SK-N-SH (cell line): Measurements from ENCODE around the gene ATM. TPM values are rescaled to one million over a fixed set of nuclear protein-coding genes. Genes with fewer than 3 reads are reported as not detected.

ENCODE experiments used
- CTCF ChIA-PET: fragments of 300-600, 350-600 bp; formaldehyde crosslinking; extraction: SDS; loops from one replicate; lab custom pipeline; 2021; lab: Yijun Ruan, JAX
- POLR2A ChIA-PET: fragments of 350-600 bp; sonication (Branson Sonifier 250); formaldehyde crosslinking; extraction: SDS; loops from one replicate; lab custom pipeline; 2020; ENCODE audit warnings: antibody characterized with exemption, inconsistent platforms; lab: Yijun Ruan, JAX
- DNase-seq: peaks from one replicate; pipeline ENCODE4 v3.0.0; 2012
- H2AFZ ChIP-seq: fragments of 200-600 bp; sonication (generic); 2 replicates; pipeline ENCODE4 v1.8.1; 2016; ENCODE audit warnings: antibody characterized with exemption, mild to moderate bottlenecking, low read depth
- H3F3A ChIP-seq: fragments of 200-600 bp; sonication (generic); replicated peaks from 2 replicates; pipeline ENCODE3; 2016; ENCODE audit warnings: antibody characterized with exemption, mild to moderate bottlenecking; ENCODE audit not compliant: insufficient read depth
- H3K27ac ChIP-seq, 2 experiments: fragments of 200-500 bp in 1 of 2; fragments of 200-600 bp in 1 of 2; sonication (Bioruptor generic) in 1 of 2; sonication (generic), shearing (Covaris generic) in 1 of 2; 2 replicates each; pipeline versions ENCODE4 v1.5.1 to v1.6.1; 2014 to 2016; ENCODE audit warnings: low read depth in 2 of 2, inconsistent platforms in 1 of 2, low read length in 1 of 2, mild to moderate bottlenecking in 1 of 2, mixed read lengths in 1 of 2
- H3K27me3 ChIP-seq: fragments of 200-600 bp; sonication (generic), shearing (Covaris generic); 2 replicates; pipeline ENCODE4 v1.6.1; 2016; ENCODE audit warnings: mixed run types; ENCODE audit not compliant: insufficient read depth
- H3K36me3 ChIP-seq, 2 experiments: fragments of 200-500 bp in 1 of 2; fragments of 200-600 bp in 1 of 2; sonication (Bioruptor generic) in 1 of 2; sonication (generic) in 1 of 2; replicated peaks in 1 of 2; 2 replicates each; pipeline versions ENCODE3 to v1.5.1; 2014 to 2016; ENCODE audit warnings: low read length in 1 of 2, mild to moderate bottlenecking in 1 of 2; ENCODE audit not compliant: insufficient read depth in 2 of 2, control insufficient read depth in 1 of 2
- H3K4me1 ChIP-seq, 2 experiments: fragments of 200-500 bp in 1 of 2; fragments of 200-600 bp in 1 of 2; sonication (Bioruptor generic) in 1 of 2; sonication (generic), shearing (Covaris generic) in 1 of 2; 2 replicates each; pipeline versions ENCODE4 v1.5.1 to v1.6.1; 2014 to 2016; ENCODE audit warnings: low read depth in 1 of 2, low read length in 1 of 2, mixed run types in 1 of 2; ENCODE audit not compliant: insufficient read depth in 2 of 2, control insufficient read depth in 1 of 2
- H3K4me2 ChIP-seq: fragments of 200-600 bp; sonication (generic), shearing (Covaris generic); 2 replicates; pipeline ENCODE4 v1.6.1; 2017; ENCODE audit warnings: mixed run types
- H3K4me3 ChIP-seq, 2 experiments: fragments of 200-500 bp in 1 of 2; fragments of 200-600 bp in 1 of 2; sonication (Bioruptor generic) in 1 of 2; sonication (generic), shearing (Covaris generic) in 1 of 2; 2 replicates each; pipeline versions ENCODE4 v1.5.1 to v1.8.1; 2014 to 2016; ENCODE audit warnings: low read depth in 2 of 2, inconsistent platforms in 1 of 2, low read length in 1 of 2, mild to moderate bottlenecking in 1 of 2, mixed read lengths in 1 of 2, moderate library complexity in 1 of 2
- H3K79me2 ChIP-seq: fragments of 200-600 bp; sonication (generic); 2 replicates; pipeline ENCODE4 v1.8.1; 2017; ENCODE audit warnings: mild to moderate bottlenecking; ENCODE audit not compliant: insufficient read depth
- H3K9ac ChIP-seq: fragments of 200-600 bp; sonication (generic); 2 replicates; pipeline ENCODE4 v1.6.1; 2017; ENCODE audit warnings: mixed run types
- H3K9me2 ChIP-seq: fragments of 200-600 bp; sonication (generic); 2 replicates; pipeline ENCODE4 v1.6.1; 2017; ENCODE audit warnings: mixed run types
- H3K9me3 ChIP-seq: fragments of 200-600 bp; sonication (generic); 2 replicates; pipeline ENCODE4 v1.6.1; 2017; ENCODE audit warnings: mixed run types, mild to moderate bottlenecking, moderate library complexity
- H4K20me1 ChIP-seq: fragments of 200-600 bp; sonication (generic); 2 replicates; pipeline ENCODE4 v1.6.1; 2017; ENCODE audit warnings: mild to moderate bottlenecking, mixed run types; ENCODE audit not compliant: insufficient read depth
- CHD2 ChIP-seq: fragments of 150-350 bp; IDR thresholded peaks from 2 replicates; pipeline ENCODE4 v1.6.1; 2018; ENCODE audit warnings: low read length; ENCODE audit not compliant: partially characterized antibody
- ELF1 ChIP-seq: IDR thresholded peaks from 2 replicates; pipeline ENCODE4 v1.4.0; 2012
- EZH2phosphoT487 ChIP-seq: fragments of 200-600 bp; sonication (generic); IDR thresholded peaks from 2 replicates; pipeline ENCODE4 v1.6.1; 2017; ENCODE audit warnings: low read depth, mixed run types, mild to moderate bottlenecking, antibody characterized with exemption, moderate library complexity, borderline replicate concordance
- FOXJ3 ChIP-seq: sonication (generic); formaldehyde crosslinking; IDR thresholded peaks from 2 replicates; pipeline ENCODE4 v1.5.1; 2020; ENCODE audit warnings: mild to moderate bottlenecking, missing genetic modification reagents
- FOXM1 ChIP-seq: IDR thresholded peaks from 2 replicates; pipeline ENCODE4 v1.4.0; 2012; ENCODE audit warnings: low read depth, mild to moderate bottlenecking
- GABPA ChIP-seq: IDR thresholded peaks from 2 replicates; pipeline ENCODE4 v1.4.0; 2012; ENCODE audit warnings: low read depth, mild to moderate bottlenecking
- IRF3 ChIP-seq: fragments of 150-350 bp; IDR thresholded peaks from 2 replicates; pipeline ENCODE4 v1.6.1; 2016; ENCODE audit warnings: mild to moderate bottlenecking, low read depth, low read length
- MAX ChIP-seq: IDR thresholded peaks from 2 replicates; pipeline ENCODE4 v1.4.0; 2012; ENCODE audit warnings: low read depth
- NRF1 ChIP-seq: IDR thresholded peaks from 2 replicates; pipeline ENCODE4 v1.6.1; 2012; ENCODE audit warnings: low read depth, mild to moderate bottlenecking, low read length
- RCOR1 ChIP-seq: fragments of 150-350 bp; IDR thresholded peaks from 2 replicates; pipeline ENCODE4 v1.6.1; 2017; ENCODE audit warnings: antibody characterized with exemption, low read length
- REST ChIP-seq: IDR thresholded peaks from 2 replicates; pipeline ENCODE4 v1.6.1; 2012; ENCODE audit warnings: mild to moderate bottlenecking, low read depth, low read length, moderate library complexity
- RFX5 ChIP-seq: IDR thresholded peaks from 2 replicates; pipeline ENCODE4 v1.6.1; 2012; ENCODE audit warnings: mild to moderate bottlenecking, improper control_type of control experiment, low read length
- RXRA ChIP-seq: IDR thresholded peaks from 2 replicates; pipeline ENCODE4 v1.4.0; 2012; ENCODE audit warnings: low read depth, mild to moderate bottlenecking, borderline replicate concordance
- SIN3A ChIP-seq: IDR thresholded peaks from 2 replicates; pipeline ENCODE4 v1.6.1; 2012; ENCODE audit warnings: low read depth, mild to moderate bottlenecking, low read length, moderate library complexity, borderline replicate concordance
- YY1 ChIP-seq: IDR thresholded peaks from 2 replicates; pipeline ENCODE4 v1.4.0; 2012; ENCODE audit warnings: low read depth, mild to moderate bottlenecking
- WGBS: methylation state at CpG from one replicate; pipeline ENCODE4 v1.1.6; 2017; ENCODE audit warnings: low lambda C conversion rate; 5-methylcytosine and 5-hydroxymethylcytosine counted together
- polyA plus RNA-seq, 3 experiments: library from polyadenylated mRNA; depleted of rRNA; stranded (reverse); fragments of >200 nt; gene quantifications; 2 replicates each; pipeline ENCODE4 v1.2.3, GENCODE V29; 2012
- TF ChIP-seq, protein P1 (sequence below): IDR thresholded peaks from 2 replicates; pipeline ENCODE4; 2012

ATM gene
- polyA plus RNA-seq, 1 of the 3 experiments (the other 2 are of a cell fraction) = 14.1 TPM

DNA sequence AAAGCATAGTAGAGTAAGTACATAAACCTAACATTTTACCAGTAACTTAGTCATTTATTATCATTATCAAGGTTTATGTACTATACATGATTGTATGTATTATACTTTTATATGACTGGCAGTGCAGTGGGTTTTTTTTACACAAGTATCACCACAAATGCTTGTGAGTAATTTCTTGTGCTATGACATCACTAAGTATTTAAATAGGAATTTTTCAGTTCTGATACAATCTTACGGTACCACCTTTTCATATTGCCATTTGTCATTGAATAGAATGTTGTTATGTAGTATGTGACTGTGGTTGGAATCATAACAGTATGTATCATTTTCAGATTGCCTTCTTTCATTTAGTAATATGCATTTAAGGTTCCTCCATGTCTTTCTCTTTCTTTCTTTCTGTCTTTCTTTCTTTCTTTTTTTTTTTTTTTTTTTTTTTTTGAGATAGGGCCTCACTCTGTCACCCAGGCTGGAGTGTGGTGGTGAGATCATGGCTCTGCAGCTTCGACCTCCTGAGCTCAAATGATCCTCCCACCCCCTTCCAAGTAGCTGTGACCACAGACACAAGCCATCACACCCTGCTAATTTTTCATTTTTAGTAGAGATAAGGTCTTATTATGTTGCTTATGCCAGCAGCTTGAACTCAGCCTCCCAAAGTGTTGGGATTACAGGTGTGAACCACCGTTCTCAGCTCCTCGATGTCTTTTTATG lies 18.6 kb downstream of the ATM start:
- ChIA-PET POLR2A (no interaction called here), CTCF (interaction anchor here (0.8 kb wide), 1 partner anchor 19 kb away, joined by 5 read pairs; the partner anchor contains the start of genes ATM and NPAT)
- TF ChIP-seq FOXM1 (no peak), EZH2phosphoT487 (no peak), SIN3A (no peak), RXRA (no peak), FOXJ3 (CRISPR knock-in tag) (no peak), REST (no peak)
- TF ChIP-seq, protein P1, sequence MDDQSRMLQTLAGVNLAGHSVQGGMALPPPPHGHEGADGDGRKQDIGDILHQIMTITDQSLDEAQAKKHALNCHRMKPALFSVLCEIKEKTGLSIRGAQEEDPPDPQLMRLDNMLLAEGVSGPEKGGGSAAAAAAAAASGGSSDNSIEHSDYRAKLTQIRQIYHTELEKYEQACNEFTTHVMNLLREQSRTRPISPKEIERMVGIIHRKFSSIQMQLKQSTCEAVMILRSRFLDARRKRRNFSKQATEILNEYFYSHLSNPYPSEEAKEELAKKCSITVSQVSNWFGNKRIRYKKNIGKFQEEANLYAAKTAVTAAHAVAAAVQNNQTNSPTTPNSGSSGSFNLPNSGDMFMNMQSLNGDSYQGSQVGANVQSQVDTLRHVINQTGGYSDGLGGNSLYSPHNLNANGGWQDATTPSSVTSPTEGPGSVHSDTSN = no peak
- Histone ChIP-seq H3K36me3 (peaks cover 46 to 51% of the 10 kb centered on the region in 2 experiments), H3K9me2 (no peaks in the 10 kb centered on the region), H4K20me1 (no peaks in the 10 kb centered on the region), H3K9me3 (no peaks in the 10 kb centered on the region), H3K4me1 (no peaks in the 10 kb centered on the region), H3F3A (no peaks in the 10 kb centered on the region), H3K4me2 (no peak overlapping the region), H3K79me2 (no peaks in the 10 kb centered on the region), H3K4me3 (no peak overlapping the region), H2AFZ (no peak overlapping the region), H3K27me3 (no peaks in the 10 kb centered on the region), H3K27ac (no peak overlapping the region), H3K9ac (no peak overlapping the region)
- DNase-seq = no peak
- WGBS = 97% methylated on average over 4 of the region's 4 CpGs

DNA sequence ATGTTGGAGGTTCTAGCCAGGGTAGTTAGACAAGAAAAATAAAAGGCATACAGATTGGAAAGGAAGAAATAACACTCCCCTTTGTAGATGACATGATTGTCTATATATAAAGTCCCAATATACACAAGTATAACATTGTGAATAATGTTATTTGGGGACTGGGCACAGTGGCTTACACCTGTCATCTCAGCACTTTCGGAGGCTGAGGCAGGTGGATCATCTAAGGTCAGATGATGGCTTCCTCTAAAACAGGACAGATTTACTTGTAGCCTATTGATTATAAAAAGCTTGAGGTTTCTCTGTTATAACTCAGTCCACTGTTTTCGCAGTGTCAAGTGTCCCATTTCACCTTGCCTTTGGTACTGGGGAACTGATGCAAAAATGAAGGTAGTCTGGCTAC lies 19.6 kb downstream of the ATM start:
- Histone ChIP-seq H3K4me3 (no peak overlapping the region), H3K4me2 (no peak overlapping the region), H2AFZ (no peak overlapping the region), H3K9me3 (no peaks in the 10 kb centered on the region), H3K9ac (no peak overlapping the region), H3K79me2 (no peaks in the 10 kb centered on the region), H3K4me1 (no peaks in the 10 kb centered on the region), H4K20me1 (no peaks in the 10 kb centered on the region), H3K36me3 (peaks cover 45 to 48% of the 10 kb centered on the region in 2 experiments), H3F3A (no peaks in the 10 kb centered on the region), H3K27ac (no peak overlapping the region), H3K27me3 (no peaks in the 10 kb centered on the region), H3K9me2 (no peaks in the 10 kb centered on the region)
- no peak for DNase-seq
- ChIA-PET CTCF (no interaction called here), POLR2A (no interaction called here)
- 95% methylated on average over 2 of the region's 2 CpGs for WGBS
- no peak for TF ChIP-seq RCOR1
- no peak for TF ChIP-seq GABPA
- no peak for TF ChIP-seq IRF3
- no peak for TF ChIP-seq YY1
- no peak for TF ChIP-seq REST
- TF ChIP-seq MAX = no peak
- no peak for TF ChIP-seq RFX5
- no peak for TF ChIP-seq RXRA
- TF ChIP-seq NRF1 = no peak
- no peak for TF ChIP-seq ELF1
- TF ChIP-seq CHD2 = no peak
